A549 treated with Mapracorat at 1 μM for 4 hours (cell line): ENCODE results near the gene ZNF277. TPM values are rescaled to one million over a fixed set of nuclear protein-coding genes. Genes with fewer than 3 reads are reported as not detected.

ENCODE experiments used
- total RNA-seq: library from RNA; stranded (reverse); fragments of 200-300 nt; extraction: Qiagen RNA extraction; gene quantifications from 5 replicates; pipeline ENCODE4 v1.2.3, GENCODE V29; 2022

The ZNF277 gene, protein sequence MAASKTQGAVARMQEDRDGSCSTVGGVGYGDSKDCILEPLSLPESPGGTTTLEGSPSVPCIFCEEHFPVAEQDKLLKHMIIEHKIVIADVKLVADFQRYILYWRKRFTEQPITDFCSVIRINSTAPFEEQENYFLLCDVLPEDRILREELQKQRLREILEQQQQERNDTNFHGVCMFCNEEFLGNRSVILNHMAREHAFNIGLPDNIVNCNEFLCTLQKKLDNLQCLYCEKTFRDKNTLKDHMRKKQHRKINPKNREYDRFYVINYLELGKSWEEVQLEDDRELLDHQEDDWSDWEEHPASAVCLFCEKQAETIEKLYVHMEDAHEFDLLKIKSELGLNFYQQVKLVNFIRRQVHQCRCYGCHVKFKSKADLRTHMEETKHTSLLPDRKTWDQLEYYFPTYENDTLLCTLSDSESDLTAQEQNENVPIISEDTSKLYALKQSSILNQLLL
- 10.5 to 16.0 TPM (median 13.1 TPM) in 5 replicates for total RNA-seq

DNA sequence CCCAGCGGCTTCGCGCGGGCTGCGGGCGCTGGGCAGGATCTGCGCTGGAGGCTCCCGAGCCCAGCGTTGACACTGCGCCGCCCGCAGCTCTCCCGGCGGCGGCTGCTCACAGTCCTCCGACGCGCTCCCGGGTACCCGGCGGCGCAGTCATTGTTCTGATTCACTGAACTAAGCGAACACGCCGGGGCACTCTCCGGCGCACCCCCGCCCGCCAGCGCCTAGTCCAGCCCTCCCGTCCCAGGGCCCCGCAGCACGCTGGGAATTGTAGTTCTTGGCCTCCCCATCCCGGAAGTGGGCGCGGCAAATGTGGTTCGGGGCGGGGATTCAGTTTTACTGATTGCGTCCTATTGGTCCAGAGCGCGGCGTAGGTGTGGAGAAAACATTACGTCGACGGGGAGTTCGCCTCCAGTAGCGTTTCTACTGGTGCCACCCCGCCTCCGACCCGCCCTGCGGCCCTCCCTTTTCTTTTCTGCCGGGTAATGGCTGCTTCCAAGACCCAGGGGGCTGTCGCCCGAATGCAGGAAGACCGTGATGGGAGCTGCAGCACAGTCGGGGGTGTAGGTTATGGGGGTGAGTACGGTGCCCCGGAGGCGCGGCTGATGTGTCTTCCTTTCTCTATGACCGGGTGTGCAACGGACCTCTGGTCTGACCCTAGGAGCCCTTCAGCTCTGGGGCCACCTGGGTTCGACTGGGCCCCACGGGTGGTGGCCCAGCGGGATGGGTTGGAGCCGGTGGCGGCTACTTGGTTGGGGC lies at the start of gene ZNF277, which contains the start of gene DOCK4:
Gene ZNF277 (plus strand): TSS at position 458 of the 753 bp plus-strand sequence. CDS start 22 bp downstream, at position 480.
Gene DOCK4 (minus strand): TSS at position 162 of the 753 bp plus-strand sequence. CDS start 261 bp downstream, outside the sequence.

Other genes starting within 250 kb of the ZNF277 start
- 4.8 to 7.6 TPM (median 6.7 TPM) in 5 replicates for gene DOCK4, start 296 bp upstream of the ZNF277 start, total RNA-seq
- 26.9 to 33.1 TPM (median 32.2 TPM) in 5 replicates for gene IFRD1, start 243.8 kb downstream of the ZNF277 start, total RNA-seq